RWPE2 (cell line): Measurements from ENCODE around the gene ASIC2.

Experiments used
- ATAC-seq: fragments of 200-7000 bp; cut with Tn5 transposase; 3 replicates; pipeline ENCODE4 v1.9.1; 2021; ENCODE audit warnings: low read depth
- DNase-seq: peaks from one replicate; pipeline ENCODE4 v3.0.0-alpha.2; 2020; ENCODE audit warnings: low spot score
- H3K27ac ChIP-seq: fragments of 450-650 bp; 2 replicates; pipeline ENCODE4 v1.5.1; 2017; ENCODE audit warnings: mild to moderate bottlenecking; ENCODE audit not compliant: poor library complexity, severe bottlenecking
- H3K27me3 ChIP-seq: fragments of 250-450 bp; sonication (Bioruptor Pico); 2 replicates; pipeline ENCODE4 v1.5.1; 2021; ENCODE audit warnings: mild to moderate bottlenecking, moderate library complexity; ENCODE audit not compliant: insufficient read depth, poor library complexity, severe bottlenecking
- H3K36me3 ChIP-seq: fragments of 250-450 bp; sonication (Bioruptor Pico); 2 replicates; pipeline ENCODE4 v1.5.1; 2020; ENCODE audit warnings: low read depth, mild to moderate bottlenecking, moderate library complexity
- H3K4me1 ChIP-seq: fragments of 250-450 bp; sonication (Bioruptor Pico); 2 replicates; pipeline ENCODE4 v1.5.1; 2021; ENCODE audit warnings: mild to moderate bottlenecking, moderate library complexity; ENCODE audit not compliant: insufficient read depth, poor library complexity, severe bottlenecking
- H3K4me3 ChIP-seq: fragments of 250-450 bp; sonication (Bioruptor Pico); 2 replicates; pipeline ENCODE4 v1.5.1; 2021; ENCODE audit warnings: mild to moderate bottlenecking, moderate library complexity; ENCODE audit not compliant: severe bottlenecking
- H3K9me3 ChIP-seq: fragments of 250-450 bp; sonication (Bioruptor Pico); 2 replicates; pipeline ENCODE4 v1.5.1; 2021; ENCODE audit warnings: mild to moderate bottlenecking, moderate library complexity; ENCODE audit not compliant: severe bottlenecking
- TF ChIP-seq, protein P1 (sequence below): fragments of 450-650 bp; IDR thresholded peaks from one replicate; pipeline ENCODE4 v1.5.1; 2017; ENCODE audit warnings: mild to moderate bottlenecking, moderate library complexity; ENCODE audit not compliant: poor library complexity, severe bottlenecking

ASIC2 gene

DNA sequence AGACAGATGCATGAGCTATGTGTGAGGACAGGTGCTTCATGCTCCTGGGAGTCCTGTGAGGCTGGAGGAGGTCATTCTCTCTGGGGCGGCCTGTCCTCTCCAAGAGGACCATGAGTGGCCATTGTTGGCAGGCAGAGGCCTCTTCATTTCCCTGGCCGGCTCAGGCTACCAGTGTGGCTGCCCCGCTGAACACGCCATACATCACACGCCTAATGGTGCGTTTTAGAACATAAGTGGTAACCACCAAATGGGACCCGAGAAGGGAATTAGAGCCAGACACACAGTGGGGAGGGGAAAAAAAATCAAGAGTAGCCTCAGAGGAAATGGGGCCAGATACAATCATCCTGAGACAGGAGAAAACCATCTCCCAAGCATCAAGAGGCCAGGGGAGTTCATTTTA is 161.5 kb downstream of the ASIC2 start:
- TF ChIP-seq, protein P1, sequence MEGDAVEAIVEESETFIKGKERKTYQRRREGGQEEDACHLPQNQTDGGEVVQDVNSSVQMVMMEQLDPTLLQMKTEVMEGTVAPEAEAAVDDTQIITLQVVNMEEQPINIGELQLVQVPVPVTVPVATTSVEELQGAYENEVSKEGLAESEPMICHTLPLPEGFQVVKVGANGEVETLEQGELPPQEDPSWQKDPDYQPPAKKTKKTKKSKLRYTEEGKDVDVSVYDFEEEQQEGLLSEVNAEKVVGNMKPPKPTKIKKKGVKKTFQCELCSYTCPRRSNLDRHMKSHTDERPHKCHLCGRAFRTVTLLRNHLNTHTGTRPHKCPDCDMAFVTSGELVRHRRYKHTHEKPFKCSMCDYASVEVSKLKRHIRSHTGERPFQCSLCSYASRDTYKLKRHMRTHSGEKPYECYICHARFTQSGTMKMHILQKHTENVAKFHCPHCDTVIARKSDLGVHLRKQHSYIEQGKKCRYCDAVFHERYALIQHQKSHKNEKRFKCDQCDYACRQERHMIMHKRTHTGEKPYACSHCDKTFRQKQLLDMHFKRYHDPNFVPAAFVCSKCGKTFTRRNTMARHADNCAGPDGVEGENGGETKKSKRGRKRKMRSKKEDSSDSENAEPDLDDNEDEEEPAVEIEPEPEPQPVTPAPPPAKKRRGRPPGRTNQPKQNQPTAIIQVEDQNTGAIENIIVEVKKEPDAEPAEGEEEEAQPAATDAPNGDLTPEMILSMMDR = no peak
- no peaks in the 10 kb centered on the region for H3K9me3 ChIP-seq
- peaks cover 15% of the 10 kb centered on the region for H3K4me1 ChIP-seq
- no peak overlapping the region for H3K27ac ChIP-seq
- H3K4me3 ChIP-seq = no peak overlapping the region
- H3K36me3 ChIP-seq = no peaks in the 10 kb centered on the region
- ATAC-seq (no peak), DNase-seq (no peak)
- H3K27me3 ChIP-seq = no peaks in the 10 kb centered on the region

DNA sequence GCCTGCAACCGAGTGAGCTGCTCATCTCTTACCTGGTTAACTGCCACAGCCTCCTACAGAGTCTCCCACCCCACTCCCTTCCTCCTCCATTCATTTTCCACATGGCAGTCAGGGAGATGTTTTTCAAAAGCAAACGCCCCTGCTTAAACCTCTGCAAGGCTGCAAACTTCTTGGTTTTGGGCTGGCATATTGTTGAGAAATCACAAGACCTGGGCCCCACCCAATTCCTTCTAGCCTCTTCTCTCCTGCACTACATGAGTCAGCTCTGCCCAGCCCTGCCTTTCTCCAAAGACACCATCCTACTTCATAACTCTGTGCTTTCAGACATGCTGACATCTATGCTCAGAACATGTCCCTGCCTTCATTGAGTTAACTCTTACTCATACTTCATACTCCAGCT is 165.4 kb downstream of the ASIC2 start:
- Histone ChIP-seq H3K27me3 (no peaks in the 10 kb centered on the region), H3K4me1 (peaks cover 26% of the 10 kb centered on the region), H3K9me3 (no peaks in the 10 kb centered on the region), H3K36me3 (no peaks in the 10 kb centered on the region), H3K4me3 (no peak overlapping the region), H3K27ac (peak overlapping the region; percentile 74)
- ATAC-seq (peak; percentile 97), DNase-seq (peak; percentile 80)
- TF ChIP-seq, protein P1 = no peak

DNA sequence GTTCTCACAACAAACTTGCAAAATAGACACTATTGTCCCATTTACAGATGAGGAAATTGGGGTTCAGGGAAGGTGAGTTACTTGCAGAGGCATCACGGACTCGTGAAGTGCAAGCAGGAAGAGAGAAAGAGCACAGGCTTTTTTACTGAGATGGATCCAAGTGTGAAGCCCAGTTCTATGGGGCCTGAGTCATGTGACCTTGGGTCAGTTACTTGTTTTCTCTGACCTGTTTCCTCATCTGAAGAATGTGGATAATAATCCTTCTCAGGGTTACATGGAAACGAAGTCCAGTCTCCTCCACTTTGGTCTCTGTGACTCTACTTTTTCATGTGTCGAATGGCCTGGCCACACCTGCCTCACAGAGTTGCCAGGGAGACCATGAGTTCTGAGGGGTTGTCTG is 167.0 kb downstream of the ASIC2 start:
- no peak for DNase-seq
- TF ChIP-seq, protein P1 = no peak

DNA sequence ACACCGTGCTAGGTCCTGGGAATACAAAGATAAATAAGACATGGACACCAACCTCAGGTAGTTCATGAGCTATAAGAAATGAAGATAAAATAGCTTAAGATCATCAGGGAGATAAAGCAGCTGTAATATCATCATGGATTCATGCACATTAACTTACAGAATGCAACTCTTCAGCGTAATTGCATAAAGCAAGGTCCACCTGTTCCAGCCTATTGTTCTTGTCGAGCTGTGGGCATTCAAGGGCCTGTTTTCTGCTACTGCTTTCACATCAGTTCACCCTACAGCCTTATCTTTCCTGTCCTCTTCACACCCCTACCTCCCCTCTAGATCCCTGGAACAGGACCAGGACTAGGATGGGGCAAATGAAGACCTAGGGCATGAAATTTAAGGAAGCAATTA is 167.5 kb downstream of the ASIC2 start:
- Histone ChIP-seq H3K36me3 (no peaks in the 10 kb centered on the region), H3K4me1 (peaks cover 33% of the 10 kb centered on the region), H3K4me3 (no peak overlapping the region), H3K27me3 (no peaks in the 10 kb centered on the region), H3K9me3 (no peaks in the 10 kb centered on the region), H3K27ac (no peak overlapping the region)
- no peak for ATAC-seq
- TF ChIP-seq, protein P1 = no peak
- no peak for DNase-seq

More for the DNA sequence above, 167.0 kb downstream of the ASIC2 start:
- ATAC-seq = no peak
- H3K27me3 ChIP-seq = no peaks in the 10 kb centered on the region
- H3K4me1 ChIP-seq = peaks cover 33% of the 10 kb centered on the region
- no peaks in the 10 kb centered on the region for H3K9me3 ChIP-seq
- H3K36me3 ChIP-seq = no peaks in the 10 kb centered on the region
- H3K27ac ChIP-seq = no peak overlapping the region
- H3K4me3 ChIP-seq = no peak overlapping the region

DNA sequence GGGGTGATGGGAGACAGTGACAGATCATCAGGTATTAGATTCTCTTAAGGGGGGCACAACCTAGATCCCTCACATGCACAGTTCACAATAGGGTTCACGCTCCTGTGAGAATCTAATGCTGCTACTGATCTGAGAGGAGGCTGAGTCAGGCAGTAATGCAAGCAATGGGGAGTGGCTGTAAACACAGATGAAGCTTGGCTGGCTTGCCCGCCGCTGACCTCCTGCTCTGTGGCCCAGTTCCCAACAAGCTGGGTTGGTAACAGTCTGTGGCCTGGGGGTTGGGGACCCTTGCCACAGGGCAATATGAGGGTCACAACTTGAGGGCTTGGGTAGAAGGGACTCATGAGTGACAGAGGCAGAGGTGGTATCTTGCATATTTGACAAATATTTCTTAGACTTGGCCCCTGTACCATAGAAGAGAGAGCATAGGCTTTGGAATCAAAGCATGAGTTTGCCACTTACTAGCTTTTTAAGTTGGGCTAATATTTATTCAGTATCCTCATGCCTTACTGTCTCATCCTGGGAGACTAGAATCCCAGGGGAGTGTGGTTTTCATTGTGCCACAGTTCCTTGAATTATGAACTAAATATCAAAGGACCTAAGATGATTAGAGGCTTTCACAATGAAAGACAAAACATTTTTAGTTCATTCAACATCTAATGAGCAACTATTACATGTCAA is 168.1 kb downstream of the ASIC2 start:
- Histone ChIP-seq H3K4me3 (no peak overlapping the region), H3K36me3 (no peaks in the 10 kb centered on the region), H3K9me3 (no peaks in the 10 kb centered on the region), H3K27me3 (no peaks in the 10 kb centered on the region), H3K27ac (no peak overlapping the region), H3K4me1 (peaks cover 33% of the 10 kb centered on the region)
- no peak for DNase-seq
- TF ChIP-seq, protein P1 = no peak
- ATAC-seq = peak; percentile 65
